Colon (tissue), 2 donors: ENCODE results near the gene CGB8.
"Not testable (repeated sequence)": the region's sequence is repeated elsewhere in the genome, so short reads cannot be mapped to it uniquely, and the experiment has no call there.

ENCODE experiments used
- FAIRE-seq: peaks from 2 replicates; lab custom pipeline; 2012; peaks lifted over from hg19 to GRCh38; lab: Jason Lieb, UNC
- donor health status: control.
- donor health status: control.

Gene CGB8

DNA sequence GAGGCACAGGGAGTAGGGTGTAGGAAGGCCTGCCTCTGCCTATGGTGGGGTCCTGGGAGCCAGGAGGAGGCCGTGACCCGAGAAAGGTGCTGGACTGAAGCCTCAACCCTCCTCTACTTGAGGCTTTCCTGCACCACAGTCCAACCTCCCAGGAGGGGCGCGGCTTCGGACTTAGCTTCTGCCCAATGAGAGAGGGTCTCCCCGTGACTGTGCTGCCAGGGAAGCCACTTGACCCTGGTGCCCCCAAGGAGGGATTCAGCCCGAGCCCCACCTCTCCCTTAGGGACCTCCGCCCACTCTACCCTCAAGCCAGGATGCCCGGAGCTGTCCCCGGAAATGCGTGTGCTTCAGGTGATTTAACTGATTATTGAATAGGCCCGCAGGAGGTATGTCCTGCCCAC, at the start of gene CGB8:
TSS of gene CGB8 (minus strand) at position 101 of the 400 bp plus-strand sequence. CDS start 372 bp downstream, outside the sequence.
- FAIRE-seq, result not testable (repeated sequence)

DNA sequence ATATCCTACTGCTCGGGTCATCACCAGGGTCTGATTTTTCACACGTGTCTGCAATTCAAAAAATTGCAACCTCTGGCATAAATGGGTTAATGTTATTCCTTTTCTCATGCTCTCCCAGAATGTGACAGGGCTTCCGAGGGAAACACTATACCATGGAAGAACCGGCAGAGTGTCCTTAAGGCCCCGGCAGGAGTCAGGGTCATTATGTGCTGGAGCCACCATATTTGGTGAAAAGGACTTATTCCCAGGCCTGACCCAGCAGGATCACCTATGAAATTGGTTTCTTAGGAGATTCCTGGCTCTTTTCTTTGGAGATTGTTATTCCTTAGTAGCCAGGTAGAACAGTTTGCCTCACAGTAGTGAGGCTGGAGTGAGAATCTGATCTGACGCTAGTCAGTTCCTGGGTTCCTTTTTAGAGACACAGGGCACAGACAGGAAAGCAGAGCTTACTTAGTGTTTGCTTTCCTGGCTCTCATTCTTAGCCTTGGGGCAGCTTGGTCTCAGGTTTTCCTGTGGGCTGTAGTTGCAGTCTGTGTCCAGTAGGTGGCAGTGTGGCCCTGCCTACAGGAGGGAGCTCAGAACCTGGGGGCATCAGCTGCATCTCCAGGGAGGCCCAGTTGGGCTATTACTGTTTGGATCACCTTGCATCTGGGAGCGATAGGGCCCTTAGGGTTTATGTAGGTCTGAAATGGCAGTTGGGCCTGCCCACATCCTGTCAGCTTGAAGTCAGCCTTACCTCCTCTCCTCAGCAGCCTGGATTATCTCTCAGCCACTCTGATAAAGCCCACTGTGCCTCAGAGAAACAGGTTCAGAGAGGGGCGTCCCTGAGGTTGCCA, 48.8 kb upstream of the CGB8 start:
- no peak for FAIRE-seq

DNA sequence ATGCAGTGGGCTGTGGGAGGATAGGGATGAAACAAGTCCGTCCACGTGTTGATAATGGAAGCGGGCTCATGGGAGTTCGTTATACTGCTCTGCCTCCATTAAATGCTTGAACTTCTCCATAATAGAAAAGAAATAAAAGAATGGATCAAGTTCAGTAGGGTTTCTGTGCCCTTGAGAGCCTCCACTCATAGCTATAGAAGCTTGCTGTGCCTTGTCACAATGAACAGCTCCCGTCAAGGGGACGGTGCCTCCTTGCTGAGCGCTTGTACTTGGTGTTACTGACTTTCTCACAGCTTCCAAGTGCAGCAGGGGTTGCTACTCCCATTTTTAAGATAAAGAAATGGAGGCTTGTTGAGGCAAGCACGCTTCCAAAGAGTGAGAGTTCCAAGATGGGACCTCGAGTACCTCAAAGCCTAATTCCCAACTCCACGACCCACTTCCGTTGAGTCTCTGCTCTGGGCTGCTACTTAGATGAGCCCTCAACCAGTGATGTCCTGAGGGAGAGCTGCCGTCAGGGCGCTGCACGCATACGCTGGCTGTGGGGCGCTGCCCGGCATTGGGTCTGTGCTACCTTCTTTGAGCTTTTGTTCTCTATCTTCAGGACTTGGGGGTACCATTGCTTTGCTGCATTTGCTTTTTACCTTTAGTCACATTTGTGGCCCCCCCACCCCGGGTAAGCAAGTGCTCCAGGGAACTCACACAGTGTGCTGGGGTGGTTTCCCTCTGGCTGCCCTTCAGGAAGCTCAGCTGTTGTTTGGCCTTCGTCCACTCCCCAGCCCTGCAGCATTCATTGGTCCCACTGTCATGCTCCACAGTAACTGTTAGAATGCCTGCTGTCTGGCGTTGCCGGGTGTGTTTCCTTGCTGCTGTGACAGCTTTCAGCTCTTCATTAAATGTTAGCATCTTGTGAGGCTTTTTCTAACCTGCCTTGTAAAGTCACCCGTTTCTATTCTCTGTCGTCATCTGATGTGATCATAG, 45.9 kb upstream of the CGB8 start:
- no peak for FAIRE-seq

DNA sequence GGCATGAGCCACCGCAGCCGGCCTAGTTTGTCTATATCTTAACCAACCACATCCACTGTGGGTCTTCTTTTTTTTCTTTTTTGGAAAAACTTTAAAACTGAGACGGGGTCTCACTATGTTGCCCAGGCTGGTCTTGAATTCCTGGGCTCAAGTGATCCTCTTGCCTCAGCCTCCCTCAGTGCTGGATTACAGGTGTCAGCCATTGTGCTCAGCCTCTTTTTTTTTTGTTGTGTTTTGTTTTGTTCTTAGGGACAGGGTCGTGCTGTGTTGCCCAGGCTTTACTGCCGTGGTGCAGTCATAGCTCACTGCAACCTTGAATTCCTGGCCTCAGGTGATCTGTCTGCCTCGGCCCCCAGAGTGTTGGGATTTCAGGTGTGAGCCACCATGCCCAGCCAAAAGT, 43.8 kb upstream of the CGB8 start:
- no peak for FAIRE-seq

DNA sequence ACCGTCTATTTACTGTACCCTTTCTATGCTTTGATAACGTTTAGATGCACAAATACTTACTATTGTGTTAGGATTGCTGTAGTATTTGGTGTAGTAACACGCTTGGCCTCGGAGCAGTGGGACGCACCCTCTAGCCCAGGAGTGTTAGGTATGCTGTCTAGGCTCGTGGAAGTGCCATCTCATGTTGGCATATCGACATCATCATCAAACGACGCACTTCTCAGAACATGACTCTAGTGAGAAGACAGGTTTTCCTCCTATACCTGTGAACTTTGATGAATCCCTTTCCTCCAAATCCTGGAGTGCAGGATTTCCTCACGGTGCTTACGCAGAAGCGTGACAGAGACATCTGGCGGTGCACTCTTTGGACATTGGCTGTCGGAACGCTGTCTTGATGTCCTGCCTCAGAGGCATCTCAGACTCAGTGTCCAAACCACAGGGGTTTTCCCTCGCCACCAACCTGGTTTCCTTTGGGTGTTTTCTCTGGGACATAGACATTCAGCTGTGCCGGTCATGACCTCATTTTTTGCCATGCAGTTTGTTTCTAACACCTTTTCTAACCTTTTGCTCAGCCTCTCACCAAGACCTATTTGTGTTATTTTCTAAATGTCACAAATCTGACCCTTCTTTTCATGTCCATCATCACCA, 42.6 kb upstream of the CGB8 start:
- FAIRE-seq, result no peak

DNA sequence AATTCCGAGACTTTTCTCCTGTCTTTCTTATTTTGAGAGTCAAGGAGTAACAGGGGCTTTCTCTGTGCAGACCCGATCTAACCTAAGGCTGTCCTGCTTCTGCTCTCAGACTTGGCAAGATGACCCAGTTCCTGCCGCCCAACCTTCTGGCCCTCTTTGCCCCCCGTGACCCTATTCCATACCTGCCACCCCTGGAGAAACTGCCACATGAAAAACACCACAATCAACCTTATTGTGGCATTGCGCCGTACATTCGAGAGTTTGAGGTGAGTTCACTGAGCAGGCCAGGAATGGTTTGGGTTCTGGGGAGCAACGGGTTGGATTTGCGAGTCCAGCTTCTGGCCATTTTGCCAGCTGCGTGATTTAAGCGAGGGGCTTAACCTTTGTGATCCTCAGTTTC, 37.4 kb upstream of the CGB8 start:
- FAIRE-seq, result no peak

DNA sequence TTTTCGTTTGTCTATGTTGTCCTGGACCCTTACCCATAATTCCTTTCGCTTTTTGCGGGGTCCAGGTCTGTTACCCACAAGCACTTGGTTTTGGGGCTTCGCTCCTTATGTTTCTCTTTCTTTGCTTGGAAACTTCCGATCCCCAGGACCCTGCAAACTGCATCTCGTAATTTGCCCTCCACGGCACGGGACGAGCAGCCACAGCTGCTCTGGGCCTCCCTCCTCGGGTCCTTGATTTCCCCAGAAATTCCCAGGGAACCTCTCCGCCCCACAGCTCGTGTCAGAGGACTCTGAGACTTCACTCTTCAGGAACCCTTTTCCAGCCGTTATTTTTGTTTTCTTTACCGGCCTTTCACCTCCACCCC, 36.9 kb upstream of the CGB8 start:
- no peak for FAIRE-seq

DNA sequence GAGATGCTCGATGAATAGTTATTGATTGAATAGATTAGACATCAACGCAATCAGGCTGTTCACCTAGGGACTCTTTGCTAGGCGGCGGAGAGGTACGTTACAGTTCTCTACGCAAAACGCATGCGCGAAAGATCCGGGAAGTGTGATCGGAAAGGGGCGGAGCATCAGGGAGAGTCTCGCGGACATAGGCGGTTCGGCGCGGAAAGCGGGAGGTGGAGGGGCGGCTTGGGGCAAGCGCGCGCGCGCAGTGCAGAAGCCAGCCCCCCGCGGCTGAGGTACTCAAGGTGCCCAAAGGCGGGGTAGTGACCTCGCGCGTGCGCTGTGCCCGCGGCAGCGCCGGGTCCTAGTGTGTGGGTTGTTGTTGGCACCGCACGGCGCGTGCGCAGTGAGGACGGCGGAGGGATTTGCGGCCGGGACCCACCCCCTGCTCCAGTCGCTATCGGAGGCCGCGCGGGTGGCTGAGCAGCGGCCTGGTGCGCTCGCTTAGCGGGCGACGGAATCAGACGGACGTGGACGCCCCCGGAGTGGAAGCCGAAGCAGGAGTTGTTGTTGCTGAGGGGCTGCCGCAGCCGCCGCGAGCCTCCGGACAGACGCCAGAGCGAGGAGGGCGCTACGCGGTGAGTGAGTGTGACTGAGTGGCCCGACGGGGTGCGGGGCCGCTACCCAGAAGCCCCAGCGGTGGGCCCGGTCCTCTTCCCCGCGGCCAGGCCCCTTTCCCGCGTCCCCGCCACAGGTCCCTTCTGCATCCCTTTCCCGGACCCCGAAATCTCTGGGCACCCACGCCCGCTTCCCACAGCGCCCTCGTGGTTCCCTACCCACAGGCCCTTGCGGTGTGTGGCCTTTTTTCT, 36.3 kb upstream of the CGB8 start, which contains the start of gene SNRNP70:
TSS of gene SNRNP70 (plus strand) at position 432 of the 848 bp plus-strand sequence. CDS start 964 bp downstream, outside the sequence.
- no peak for FAIRE-seq

DNA sequence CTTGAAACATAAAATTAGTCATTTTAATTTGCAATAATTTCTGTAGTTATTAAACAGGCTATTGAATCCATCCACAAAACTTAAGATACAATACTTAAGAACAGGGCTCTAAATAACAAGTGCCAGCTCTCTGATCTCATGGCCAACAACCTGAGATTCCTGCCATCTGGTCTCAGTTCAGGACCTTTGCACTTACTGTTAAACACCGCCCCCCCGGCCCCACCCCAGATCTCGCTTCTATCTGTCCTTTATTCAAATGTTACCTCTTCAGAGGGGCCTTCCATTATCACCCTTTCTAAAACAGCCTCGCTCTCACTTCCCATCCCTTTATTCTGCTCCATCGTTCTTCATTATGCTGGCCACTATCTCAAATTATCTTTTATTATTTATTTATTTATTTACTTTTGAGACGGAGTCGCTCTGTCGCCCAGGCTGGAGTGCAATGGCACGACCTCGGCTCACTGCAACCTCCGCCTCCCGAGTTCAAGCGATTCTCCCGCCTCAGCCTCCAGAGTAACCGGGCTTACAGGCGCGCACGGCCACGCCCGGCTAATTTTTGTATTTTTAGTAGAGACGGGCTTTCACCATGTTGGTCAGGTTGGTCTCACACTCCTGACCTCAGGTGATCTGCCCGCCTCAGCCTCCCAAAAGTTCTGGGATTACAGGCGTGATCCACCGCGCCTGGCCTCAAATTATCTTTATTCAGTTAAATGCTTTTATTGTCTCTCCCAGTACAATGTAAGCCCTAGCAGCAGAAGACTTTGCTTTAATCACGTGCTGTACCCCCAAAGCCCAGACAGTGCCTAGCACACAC, 35.5 kb upstream of the CGB8 start:
- no peak for FAIRE-seq

DNA sequence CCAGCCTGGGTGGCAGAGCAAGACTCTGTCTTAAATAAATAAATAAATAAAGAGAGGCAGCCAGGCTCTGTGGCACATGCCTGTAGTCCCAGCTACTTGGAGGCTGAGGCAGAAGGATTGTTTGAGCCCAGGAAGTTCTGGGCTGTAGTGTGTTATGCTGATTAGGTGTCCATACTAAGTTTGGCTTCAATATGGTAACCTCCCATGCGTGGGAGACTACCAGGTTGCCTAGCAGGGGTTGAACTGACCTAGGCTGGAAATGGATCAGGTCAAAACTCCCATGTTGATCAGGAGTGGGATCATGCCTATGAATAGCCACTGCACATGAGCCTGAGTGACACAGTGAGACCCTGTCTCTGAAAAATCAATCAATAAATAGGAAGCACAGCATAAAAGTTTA, 32.4 kb upstream of the CGB8 start:
- no peak for FAIRE-seq

DNA sequence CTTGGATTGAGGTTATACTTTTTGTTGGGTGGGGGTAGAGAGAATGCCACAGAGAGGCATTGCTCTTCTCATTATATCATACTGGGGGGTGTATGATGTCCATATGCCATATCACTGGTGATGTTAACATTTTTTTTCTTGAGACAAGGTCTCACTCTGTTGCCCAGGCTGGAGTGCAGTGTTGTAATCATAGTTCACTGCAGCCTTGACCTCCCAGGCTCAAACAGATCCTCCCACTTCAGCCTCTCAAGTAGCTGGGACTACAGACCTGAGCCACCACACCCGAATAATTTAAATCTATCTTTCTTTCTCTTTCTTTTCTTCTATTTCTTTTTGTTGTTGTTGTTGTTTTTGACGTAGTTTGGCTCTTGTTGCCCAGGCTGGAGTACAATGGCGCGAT, 31.5 kb upstream of the CGB8 start:
- FAIRE-seq, result no peak

DNA sequence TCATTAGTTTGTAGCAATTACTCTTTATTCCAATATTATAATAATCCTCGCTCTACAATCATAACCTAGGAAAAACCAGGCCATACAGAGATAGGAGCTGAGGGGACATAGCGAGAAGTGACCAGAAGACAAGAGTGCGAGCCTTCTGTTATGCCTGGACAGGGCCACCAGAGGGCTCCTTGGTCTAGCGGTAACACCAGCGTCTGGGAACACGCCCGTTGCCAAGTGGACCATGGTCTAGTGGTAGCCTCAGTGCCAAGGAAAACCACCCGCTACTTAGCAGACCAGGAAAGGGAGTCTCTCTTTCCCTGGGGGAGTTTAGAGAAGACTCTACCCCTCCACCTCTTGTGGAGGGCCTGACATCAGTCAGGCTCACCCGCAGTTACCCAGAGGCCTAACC, 26.0 kb upstream of the CGB8 start:
- not testable (repeated sequence) for FAIRE-seq

DNA sequence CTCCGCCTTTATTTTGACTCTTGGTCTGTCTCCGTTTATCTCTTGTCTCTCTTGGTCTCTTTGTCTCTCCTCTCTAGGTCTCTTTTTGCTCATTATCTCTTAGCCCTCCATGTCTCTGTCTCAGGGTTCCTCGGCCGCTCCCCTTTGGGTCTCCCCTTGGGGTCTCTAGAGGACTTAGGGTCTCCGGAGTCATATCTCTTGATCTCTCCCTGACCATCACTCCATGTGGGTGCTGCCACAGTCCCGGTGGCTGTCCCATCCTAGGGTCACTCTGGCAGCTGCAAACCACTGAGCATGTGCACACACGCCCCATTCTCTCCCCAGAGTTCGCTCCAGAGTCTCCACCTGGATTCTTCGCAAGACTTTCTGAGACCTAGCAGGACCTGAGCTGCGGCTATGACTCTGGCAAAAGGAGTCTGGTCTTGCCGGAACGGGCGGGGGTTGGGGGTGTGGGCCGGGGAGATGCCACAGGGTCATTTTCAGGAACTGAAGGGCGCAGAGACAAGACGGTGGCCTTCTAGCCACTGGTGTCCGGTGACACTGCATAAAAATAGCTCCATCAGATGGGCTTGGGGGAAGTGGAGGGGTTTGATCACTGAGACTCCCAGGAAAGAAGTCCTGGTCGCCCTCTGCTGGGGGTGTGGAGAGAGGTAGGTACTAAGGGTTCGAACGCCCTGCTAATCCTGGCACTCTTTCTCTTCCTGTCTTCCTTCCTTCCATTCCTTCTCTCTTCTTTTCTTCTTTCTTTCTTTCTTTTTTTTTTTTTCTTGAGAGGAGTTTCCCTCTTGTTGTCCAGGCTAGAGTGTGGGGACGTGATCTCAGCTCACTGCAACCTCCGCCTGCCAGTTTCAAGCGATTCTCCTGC, 24.8 kb upstream of the CGB8 start:
- FAIRE-seq, result no peak

DNA sequence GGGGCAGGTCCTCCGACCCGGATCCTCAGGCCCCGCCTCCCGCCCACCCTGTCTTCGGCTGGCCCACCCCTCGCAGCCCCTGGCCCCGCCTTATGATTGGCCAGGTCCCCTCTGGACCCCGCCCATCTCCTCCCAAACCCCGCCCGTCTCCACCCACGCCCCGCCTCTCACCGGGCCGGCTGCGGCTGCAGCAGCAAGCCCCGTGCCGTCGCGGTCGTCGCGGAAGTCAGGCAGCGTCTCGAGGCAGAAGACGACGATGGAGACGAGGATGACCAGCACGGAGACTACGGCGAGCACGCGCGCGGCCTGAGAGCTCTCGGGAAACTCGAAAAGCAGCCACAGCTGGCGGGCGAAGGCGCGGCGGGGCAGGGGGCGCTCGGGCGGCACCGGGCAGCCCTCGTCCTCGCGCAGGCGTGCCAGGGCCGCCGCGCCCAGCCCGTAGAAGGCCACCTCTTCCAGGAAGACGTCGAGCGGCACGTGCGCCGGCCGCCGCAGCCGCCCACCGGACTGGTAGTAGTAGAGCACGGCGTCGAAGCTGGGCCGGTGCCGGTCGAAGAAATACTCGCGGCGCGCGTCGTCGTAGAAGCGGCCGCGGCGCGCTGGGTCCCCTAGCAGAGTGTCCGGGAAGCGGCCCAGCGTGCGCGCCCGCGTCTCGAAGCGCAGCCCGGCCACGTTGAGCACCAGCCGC, 23.1 kb upstream of the CGB8 start:
- FAIRE-seq, result no peak

DNA sequence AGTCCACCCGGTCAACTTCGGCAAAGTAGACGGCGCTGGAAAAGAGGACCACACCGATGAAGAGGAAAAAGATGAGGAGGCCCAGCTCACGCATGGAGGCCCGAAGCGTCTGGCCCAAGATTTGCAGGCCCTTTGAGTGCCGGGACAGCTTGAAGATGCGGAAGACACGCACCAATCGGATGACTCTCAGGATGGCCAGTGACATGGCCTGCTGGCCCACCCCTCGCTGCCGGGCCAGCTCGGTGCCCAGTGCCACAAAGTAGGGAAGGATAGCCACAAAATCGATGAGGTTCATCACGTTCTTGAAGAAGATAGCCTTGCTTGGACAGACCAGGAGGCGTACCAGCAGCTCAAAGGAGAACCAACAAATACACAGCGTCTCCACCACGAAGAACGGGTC, 21.5 kb upstream of the CGB8 start:
- no peak for FAIRE-seq

DNA sequence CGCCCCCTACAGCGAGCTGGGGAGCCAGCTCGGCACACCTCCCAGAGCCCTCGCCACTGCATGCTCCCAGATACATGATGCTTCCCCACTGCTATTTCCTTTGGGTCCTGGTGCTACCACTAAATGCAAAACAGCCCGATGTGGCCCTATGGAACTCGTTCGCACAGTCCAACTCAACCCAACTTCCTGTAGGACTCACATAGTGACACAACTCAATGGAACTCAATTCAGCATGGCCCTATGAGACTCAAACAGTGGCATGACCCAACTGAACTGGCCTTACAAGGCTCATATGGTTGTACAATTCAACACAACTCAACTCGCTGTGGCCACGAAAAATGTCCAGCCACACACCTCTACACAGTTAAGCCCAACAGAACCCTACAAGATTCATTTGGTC, 20.1 kb upstream of the CGB8 start:
- no peak for FAIRE-seq

DNA sequence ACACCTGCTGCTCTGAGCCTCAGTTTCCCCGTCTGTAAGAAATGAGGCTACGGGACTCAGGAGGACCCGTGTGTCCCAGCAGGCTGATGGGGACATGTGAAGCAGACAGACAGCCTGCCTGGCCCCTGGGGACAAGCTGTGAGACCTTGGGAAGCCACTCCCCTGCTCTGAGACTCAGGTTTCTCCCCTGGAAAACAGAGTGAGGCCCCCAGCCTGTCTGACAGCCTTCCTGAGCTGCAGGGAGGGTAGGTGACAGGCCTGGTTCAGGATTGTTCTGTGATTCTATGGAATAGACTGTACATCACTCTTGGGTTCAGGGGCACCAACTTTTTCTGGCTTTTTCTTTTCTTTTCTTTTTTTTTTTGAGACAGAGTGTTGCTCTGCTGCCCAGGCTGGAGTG, 18.6 kb upstream of the CGB8 start:
- no peak for FAIRE-seq

DNA sequence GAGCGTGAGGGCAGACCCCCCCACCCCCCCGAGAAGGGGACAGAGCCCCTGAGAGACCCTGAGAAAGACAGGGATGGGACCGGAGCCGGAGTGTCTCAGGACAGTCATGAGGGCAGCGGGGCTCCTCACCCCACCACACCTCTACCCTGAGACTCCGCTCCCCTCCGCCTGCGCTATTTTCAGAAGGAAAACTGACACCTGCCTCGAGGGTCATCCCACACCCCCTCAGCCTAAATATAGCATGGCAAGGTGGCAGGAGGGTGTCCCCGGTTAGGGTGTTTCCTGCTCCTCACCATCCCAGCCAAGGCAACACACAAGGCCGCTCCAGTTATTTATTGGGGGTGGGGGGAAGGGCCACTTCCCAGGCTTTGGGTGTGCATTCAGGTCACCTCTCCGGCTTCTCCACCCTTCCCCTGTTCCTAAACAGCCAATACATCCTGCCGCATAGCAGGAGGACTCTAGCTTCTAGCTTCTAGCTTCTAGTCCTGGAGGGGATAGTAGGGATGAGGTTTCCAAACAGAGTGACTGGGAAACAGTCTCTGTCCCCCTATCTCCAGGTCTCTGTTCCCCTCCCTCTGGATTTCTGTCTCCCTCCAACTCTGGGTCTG, 17.1 kb upstream of the CGB8 start:
- FAIRE-seq, result no peak
